ENCODE data around the gene ZKSCAN7.
"Not testable (repeated sequence)": the region's sequence is repeated elsewhere in the genome, so short reads cannot be mapped to it uniquely, and the experiment has no call there.

ZKSCAN7 gene

DNA sequence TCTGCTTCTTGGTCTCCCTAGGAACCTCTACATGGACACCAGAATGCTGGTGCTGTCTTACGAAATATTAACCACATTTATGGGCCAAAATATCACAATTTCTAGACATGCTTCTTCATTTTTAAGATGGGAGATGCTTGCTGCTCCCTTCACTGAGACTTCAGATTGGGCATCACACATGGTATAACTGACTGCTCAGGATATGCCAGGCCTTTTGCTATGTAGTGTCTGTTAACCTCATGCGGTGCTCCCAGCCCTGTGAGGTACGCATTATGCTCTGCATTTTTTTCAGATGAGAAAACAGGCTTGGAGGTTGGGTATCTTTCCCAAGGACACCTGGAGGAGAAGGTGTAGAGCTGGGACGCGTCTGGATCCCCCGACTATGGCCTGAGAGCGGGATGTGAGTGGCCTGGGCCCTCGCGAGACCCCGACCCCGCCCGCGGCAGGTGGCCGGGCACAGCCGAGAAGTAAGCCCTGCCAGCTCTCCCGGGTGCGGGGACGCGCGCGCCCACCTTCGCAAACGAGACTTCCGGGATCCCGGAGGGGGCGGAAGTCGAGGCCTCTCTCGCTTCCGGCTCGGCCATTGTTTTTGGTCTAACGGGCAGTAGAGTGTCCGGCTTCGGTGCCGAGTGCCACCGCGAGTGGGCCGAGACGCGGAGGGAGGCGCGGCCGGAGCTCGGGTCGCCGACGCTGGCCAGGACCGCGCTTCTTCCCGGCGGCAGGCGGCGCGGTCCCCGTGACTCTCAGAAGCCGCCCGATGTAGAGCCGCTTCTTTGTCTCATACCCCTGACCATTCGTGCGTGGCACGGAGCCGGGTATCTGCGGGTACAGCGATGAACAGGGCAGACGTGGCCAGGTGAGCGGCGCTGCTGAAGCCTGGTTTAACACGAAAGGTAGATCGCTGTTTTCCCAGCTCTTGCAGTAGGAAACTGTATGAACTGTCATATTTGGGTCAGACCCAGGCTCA lies at the start of gene ZKSCAN7:
Gene ZKSCAN7, plus strand, starts transcription at position 568 of the 967 bp plus-strand sequence. CDS start 1,855 bp downstream, outside the sequence.
- DNase-seq (ENCODE audit: low read depth, low spot score), result no peak
- peak within 1 kb of the TSS; percentile 41 for H3K27ac ChIP-seq

DNA sequence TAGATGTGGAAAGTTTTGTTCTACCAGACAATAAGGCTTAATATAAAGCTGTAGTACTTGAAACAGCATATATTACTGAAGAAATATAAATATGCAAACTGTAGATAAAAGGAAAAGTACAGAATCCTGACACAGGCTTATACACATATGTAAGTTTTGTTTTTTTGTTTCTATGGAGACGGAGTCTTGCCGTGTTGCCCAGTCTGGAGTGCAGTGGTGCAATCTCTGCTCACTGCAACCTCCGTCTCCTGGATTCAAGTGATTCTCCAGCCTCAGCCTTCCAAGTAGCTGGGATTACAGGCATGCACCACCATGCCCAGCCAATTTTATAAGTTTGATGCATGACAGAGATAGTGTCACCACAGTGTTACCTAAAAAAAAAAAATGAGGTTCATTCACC lies 48.4 kb upstream of the ZKSCAN7 start:
- no peak overlapping the region for H3K27ac ChIP-seq
- no peak for DNase-seq (ENCODE audit: low read depth, low spot score)

DNA sequence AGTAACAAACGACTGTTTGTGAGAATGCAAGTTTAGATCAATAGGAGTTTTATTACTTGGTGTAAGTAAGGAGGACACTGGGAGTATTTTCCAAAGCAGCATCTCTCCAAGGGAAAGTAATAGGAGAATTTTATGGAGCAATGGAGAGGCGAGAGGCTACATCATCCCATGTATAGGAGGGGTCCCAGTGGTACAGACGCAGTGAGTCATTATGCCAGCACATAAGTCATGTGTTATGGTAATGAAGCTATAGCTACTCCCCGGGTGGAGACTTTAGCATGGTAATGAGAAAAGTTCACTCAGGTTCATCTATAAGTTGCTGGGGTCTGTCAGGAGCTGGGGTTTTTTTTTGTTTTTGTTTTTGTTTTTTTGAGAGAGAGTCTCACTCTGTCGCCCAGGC lies 48.0 kb upstream of the ZKSCAN7 start:
- H3K27ac ChIP-seq, result no peak overlapping the region
- no peak for DNase-seq (ENCODE audit: low read depth, low spot score)

DNA sequence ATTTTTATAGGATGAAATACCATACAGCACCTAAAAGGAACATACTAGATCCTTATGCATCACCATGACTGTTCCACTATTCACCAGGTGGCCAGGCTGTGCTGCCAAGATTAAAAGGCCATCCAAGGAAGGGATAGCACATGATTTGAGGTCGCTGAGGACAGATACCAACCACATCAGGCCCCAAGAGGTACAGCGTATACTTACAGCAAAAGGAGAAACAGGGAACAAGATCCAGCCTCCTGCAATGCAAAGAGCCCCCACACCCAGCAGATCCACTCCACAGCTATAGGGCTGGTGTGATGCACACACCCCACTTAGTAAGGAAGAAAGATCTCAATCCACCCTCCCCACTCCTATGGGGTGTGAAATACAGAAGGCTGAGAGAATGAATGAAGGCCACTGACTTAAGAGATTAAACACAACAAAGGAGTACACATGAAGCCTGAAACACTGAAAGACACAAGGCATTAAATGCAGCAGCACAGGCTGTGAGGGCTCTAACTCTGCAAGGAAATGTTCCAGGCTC lies 45.5 kb upstream of the ZKSCAN7 start:
- no peak overlapping the region for H3K27ac ChIP-seq
- DNase-seq (ENCODE audit: low read depth, low spot score), result no peak

DNA sequence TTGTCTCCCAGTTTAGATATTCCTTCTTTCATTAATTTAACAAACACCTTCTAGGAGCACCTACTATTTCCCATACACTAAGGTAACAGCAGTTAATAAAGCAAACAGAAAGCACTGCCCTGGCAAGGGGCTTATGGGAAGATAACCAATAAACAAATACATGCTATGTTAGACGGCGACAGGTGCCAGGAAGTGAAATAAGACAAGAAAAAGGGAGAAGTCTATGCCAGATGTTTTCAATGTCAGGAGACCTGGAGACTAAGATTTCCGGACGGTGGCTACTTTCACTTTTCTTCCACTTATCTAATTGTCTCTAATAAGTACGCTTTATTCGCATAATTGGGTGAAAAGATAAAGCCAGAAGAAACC lies 45.0 kb upstream of the ZKSCAN7 start:
- DNase-seq (ENCODE audit: low read depth, low spot score), result no peak
- peak overlapping the region; percentile 59 for H3K27ac ChIP-seq

DNA sequence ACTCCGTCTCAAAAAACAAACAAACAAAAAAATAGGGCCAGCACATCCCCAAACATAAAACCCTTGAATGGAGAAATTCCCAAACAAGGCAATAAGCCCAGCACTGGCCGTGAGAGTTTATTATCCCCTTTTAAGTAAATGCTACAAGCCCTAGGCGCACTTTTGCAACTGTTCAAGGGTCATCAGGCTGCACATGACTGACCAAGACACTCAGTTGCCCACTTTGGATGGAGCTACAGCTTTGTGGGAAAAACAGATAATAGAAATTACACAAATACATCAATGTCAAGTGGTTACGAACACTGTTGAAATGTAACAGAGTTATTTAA lies 43.8 kb upstream of the ZKSCAN7 start:
- DNase-seq (ENCODE audit: low read depth, low spot score), result no peak
- H3K27ac ChIP-seq, result peak overlapping the region; percentile 59

DNA sequence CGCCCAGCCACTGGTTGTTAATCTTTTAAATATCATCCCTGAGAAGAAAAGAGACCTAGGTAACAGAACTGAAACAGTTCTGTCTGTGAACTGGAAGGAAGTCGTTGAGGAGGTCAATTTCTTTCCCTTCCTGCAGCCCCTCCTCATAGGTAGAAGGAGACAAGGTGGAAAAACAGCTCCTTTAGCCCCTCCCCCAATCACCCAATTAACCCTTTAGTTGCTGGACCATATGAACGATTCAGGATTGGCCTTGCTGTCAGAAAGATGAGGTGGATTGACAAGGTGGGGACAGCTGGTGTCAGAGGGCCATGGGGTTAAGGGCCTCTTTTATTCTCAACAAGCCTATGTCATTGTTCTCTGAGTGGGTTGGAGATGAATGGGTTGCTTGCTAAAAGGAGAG lies 41.5 kb upstream of the ZKSCAN7 start:
- DNase-seq (ENCODE audit: low read depth, low spot score), result no peak
- no peak overlapping the region for H3K27ac ChIP-seq

DNA sequence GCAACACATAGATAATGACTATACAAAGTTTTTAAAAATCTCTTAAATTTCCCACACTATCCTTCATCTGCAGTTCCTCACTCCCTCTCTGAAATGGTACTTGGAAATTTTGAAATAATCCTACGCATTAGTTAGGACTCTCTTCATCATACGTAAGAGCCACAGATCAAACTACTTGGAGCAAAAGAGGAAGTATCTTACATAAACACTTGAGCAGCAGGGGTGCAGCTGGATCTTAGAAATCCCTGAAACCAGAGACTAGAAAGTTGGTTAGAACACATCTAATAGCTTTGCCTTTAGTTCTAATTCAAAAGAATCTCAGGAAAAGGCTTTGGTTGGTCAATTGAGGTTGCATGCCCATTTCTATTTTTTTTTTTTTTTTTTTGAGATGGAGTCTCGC lies 38.8 kb upstream of the ZKSCAN7 start:
- H3K27ac ChIP-seq, result no peak overlapping the region
- no peak for DNase-seq (ENCODE audit: low read depth, low spot score)

DNA sequence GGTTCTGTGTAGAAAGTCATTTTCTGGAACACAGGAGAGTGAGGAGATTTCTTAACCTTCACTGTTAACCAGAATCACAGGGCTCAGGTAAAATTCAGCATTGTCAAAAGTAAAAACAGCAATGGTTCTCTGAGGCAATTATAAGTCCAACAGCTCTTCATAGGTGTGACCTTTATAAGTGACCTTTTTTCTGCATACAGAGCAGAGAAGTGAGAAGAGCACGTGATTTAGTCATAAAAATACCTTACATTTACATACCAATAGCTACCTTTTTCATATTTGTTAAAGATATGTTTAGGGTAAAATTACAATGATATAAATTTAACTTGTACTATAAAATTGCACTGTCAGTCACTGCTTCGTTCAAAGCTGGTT lies 36.2 kb upstream of the ZKSCAN7 start:
- no peak overlapping the region for H3K27ac ChIP-seq

DNA sequence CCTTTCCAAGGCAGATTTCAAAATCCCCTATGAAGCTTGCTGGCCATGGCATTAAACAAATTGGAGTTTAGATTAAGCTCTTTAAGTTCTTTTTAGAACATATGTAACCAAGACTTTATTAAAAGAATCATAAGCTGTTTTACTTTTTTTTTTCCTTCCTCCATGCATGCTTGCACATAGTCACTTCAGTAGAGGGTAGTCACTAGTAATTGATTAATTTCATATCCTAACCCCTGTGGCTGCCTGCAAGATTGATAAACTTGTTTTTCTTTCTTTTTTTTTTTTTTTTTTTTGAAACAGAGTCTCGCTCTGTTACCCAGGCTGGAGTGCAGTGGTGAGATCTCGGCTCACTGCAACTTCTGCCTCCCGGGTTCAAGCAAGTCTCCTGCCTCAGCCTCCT lies 33.3 kb upstream of the ZKSCAN7 start:
- no peak for DNase-seq (ENCODE audit: low read depth, low spot score)
- H3K27ac ChIP-seq, result no peak overlapping the region

More for the DNA sequence above, 36.2 kb upstream of the ZKSCAN7 start:
- no peak for DNase-seq (ENCODE audit: low read depth, low spot score)

DNA sequence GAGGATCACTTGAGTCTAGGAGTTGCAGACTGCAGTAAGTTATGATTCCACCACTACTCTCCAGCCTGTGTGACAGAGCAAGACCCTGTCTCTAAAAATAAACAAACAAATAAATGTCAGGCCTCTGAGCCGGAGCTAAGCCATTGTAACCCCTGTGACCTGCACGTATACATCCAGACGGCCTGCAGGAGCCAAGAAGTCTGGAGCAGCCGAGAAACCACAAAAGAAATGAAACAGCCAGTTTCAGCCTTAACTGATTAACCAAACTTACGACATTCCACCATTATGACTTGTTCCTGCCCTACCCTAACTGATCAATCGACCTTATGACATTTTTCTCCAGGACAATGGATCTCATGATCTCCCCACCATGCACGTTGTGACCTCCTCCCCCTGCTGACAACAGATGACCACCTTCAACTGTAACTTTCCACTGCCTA lies 32.5 kb upstream of the ZKSCAN7 start:
- H3K27ac ChIP-seq, result no peak overlapping the region
- DNase-seq (ENCODE audit: low read depth, low spot score), result no peak

DNA sequence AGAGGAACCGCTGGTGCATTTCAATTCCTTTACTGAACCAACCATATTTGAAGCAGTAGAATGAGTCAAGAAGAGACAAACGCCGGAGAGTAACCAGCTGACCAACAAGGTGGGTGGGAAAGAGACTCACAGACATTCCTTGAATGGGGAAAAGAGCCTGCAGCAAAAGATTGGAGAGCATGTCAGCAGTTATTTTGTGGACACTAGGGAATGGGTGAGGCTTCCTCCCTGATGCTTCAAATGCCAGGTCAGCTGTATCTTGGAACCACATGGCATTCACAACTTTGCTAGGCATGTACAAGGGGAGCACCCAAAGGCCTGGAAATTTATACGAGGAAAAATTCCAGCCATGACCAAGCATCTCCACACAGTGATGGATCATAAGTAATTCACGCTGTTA lies 29.9 kb upstream of the ZKSCAN7 start:
- no peak overlapping the region for H3K27ac ChIP-seq

DNA sequence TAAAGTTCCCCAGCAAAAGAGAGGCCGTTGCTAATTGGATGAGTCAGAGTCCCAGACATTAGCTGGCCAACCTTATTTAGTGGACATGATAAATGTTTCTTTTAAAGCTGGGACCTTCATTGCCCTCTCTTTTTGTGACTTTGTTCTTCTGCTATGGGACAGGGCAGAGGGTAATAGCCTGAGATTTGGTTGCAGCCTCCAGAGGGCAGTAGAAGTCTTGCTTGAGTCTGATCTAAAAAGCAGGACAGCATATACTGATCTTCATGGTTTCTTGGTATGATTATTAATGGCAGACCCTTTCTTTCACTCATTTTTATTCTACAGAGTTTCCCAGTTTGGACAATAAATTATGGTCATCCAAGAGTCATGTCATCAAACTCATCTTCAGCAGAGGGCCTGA lies 25.1 kb upstream of the ZKSCAN7 start:
- no peak for DNase-seq (ENCODE audit: low read depth, low spot score)
- no peak overlapping the region for H3K27ac ChIP-seq

More for the DNA sequence above, 29.9 kb upstream of the ZKSCAN7 start:
- DNase-seq (ENCODE audit: low read depth, low spot score), result no peak

DNA sequence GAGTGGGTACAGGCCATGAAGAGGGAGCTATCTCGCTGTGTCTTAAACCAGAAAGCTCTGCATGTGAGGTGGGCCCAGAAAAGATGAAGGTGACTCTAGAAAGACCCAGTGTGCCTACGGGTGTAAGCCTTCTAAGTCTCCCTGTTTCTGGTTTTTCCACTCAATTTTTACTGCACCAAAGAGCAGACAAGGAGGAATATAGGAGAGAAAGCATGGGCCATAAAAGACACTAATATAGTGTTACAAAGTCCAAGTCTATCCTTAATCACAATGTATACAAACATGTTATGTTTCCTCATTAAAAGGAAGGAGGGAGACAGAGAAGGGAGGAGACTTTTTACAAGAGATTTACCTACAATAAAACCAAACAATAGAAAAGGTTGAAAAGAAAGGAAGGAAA lies 24.1 kb upstream of the ZKSCAN7 start:
- DNase-seq (ENCODE audit: low read depth, low spot score), result no peak
- no peak overlapping the region for H3K27ac ChIP-seq

DNA sequence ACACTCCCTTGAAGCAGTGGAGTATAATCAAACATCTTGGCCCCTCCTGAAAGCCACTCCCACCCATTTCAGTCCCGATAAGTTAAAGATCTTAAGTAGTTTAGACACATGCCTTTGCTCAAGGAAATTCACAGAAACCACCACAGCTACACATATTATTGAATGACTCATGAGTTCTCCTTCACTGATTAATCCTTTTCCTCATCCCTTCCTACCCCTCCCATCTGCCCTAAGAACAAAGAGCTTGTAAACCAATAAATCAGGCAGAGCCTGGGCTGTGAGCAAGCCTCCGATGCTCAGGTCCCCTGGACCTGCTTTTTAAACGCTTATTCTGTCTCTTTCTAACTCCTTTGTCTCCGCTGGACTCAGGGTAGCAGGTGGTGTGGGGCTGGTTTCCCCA lies 20.3 kb upstream of the ZKSCAN7 start:
- H3K27ac ChIP-seq, result not testable (repeated sequence)

DNA sequence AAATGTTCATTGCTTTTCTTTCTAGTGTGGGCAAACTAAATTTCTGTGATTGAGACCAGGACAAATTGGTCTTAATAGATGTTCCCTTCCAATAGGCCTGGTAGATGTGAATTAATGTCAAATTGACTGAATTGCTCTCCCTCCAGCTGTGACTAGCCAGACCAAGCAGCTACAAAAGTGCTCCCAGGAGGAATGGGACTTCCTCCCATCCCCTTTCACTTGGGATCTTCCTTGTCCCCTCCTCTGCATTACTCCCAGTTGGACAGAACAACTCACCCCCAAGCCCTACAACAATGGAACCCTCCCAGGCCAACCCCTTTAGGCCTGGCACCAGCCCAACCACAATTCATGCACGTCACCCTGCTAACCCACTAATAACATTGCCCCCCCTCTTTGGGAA lies 19.6 kb upstream of the ZKSCAN7 start:
- H3K27ac ChIP-seq, result no peak overlapping the region
- no peak for DNase-seq (ENCODE audit: low read depth, low spot score)

More for the DNA sequence above, 20.3 kb upstream of the ZKSCAN7 start:
- peak; percentile 22 for DNase-seq (ENCODE audit: low read depth, low spot score)

DNA sequence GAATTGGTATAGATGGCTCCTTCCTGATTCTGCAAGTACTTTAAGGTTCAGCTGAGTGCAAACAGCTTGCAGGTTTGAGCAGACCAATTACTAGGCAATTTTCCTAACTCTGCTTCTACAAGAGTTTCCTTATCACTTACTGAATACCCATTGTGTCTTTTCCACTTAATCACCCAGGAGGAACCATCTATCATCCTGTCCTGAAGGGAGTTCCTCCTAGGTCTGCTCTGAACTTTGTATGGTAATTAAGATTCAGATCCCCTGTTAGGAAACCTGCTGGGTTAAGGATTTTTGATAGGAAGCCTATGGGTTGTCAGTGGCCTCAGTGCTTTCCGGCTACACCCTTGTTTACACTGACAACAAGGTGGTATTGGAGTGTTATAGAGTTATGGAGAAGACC lies 10.2 kb upstream of the ZKSCAN7 start:
- not testable (repeated sequence) for H3K27ac ChIP-seq; DNase-seq (ENCODE audit: low read depth, low spot score)

DNA sequence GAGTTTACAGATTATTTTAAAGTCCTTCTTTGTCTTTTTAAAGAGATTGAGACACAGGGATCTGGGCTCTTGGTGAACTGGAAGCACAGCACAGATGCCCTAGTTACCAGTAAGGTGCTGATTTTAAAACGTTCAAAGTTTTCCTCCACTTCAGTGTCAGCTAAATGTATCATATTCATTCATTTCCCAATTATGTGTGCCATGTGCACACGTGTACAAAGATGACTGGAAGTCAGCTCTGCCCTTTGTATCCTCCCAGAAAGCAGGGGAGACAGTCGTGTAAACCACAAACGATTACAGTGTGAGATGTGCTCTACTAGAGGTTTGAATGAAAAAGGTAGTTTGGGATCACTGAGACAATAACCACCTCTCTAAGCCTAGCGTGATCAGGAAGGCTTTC lies 730 bp downstream of the ZKSCAN7 start:
- no peak for DNase-seq (ENCODE audit: low read depth, low spot score)
- no peak overlapping the region for H3K27ac ChIP-seq

DNA sequence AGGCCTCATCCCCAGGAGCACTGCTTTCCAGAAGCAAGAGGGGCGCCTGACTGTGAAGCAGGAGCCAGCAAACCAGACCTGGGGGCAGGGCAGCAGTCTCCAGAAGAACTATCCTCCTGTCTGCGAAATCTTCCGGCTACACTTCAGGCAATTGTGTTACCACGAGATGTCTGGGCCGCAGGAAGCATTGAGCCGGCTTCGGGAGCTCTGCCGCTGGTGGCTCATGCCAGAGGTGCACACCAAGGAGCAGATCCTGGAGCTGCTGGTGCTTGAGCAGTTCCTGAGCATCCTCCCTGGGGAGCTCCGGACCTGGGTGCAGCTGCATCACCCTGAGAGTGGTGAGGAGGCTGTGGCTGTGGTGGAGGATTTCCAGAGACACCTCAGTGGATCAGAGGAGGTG lies 2.1 kb downstream of the ZKSCAN7 start:
- no peak overlapping the region for H3K27ac ChIP-seq
- no peak for DNase-seq (ENCODE audit: low read depth, low spot score)

DNA sequence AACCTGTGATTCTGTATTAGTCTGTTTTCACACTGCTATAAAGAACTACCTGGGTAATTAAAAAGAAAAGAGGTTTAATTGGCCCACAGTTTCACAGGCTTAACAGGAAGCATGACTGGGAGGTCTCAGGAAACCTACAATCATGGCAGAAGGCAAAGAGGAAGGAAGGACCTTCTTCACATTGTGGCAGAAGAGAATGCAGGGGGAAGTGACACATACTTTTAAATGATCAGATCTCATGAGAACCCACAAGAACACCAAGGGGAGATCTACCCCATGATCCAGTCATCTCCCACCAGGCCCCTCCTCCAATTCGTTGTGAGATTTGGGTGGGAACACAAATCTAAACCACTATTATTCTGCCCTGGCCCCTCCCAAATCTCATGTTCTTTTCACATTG lies 6.1 kb downstream of the ZKSCAN7 start:
- H3K27ac ChIP-seq, result no peak overlapping the region
- no peak for DNase-seq (ENCODE audit: low read depth, low spot score)

DNA sequence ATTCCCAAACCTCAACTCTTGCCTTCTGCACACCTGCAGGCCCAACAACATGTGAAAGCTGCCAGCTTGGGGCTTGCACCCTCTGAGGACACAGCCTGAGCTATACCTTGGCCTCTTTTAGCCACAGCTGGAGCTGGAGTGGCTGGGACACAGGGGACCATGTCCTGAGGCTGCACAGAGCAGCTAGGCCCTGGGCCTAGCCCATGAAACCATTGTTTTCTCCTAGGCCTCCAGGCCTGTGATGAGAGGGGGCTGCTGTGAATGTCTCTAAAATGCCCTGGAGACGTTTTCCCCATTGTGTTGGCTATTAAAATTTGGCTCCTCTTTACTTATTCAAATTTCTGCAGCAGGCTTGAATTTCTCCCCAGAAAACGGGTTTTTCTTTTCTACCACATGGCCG lies 7.2 kb downstream of the ZKSCAN7 start:
- H3K27ac ChIP-seq, result no peak overlapping the region
- no peak for DNase-seq (ENCODE audit: low read depth, low spot score)

DNA sequence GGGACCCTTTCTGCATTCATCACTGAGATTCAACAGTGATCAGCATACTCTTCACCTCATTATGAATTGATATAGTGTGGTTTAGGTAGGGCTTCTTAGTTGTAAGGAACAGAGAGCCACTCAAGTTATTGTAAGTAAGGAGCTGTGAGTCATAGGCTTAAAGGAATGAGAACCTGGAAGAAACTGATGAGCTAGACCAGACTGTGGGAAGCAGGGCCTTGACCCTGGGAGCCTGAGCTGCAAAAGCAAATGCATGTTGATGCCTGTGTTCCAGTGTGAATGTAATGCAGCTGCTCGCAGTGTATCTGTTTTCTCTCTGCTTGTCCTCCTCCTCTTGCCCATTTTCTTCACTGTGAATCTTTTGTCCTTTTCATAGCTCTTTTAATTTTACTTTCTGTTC lies 13.6 kb downstream of the ZKSCAN7 start:
- peak; percentile 44 for DNase-seq (ENCODE audit: low read depth, low spot score)

More for the DNA sequence above, 13.6 kb downstream of the ZKSCAN7 start:
- no peak overlapping the region for H3K27ac ChIP-seq

Measured in epithelial cell of prostate (primary cell).